SK-N-MC (cell line): Measurements from ENCODE around the gene SHROOM3.

Source experiments
- EZH2 ChIP-seq: fragments of 200-600 bp; sonication (generic); IDR thresholded peaks from one replicate; pipeline ENCODE4 v1.6.1; 2017; ENCODE audit warnings: antibody characterized with exemption
- POLR2AphosphoS5 ChIP-seq: IDR thresholded peaks from 2 replicates; pipeline ENCODE4 v1.6.1; 2012; ENCODE audit warnings: mild to moderate bottlenecking, low read depth, low read length, borderline replicate concordance

GRCh38 chr4:76562161-76562560, 127.1 kb downstream of the SHROOM3 start:
- TF ChIP-seq POLR2AphosphoS5 = no peak
- no peak for TF ChIP-seq EZH2
